Stimulated activated naive CD4-positive, alpha-beta T cell (primary cell): ENCODE results near the gene PNO1.
A peak's percentile ranks its signal among the peaks of the same experiment; 100 is the strongest.

ENCODE experiments used
- DNase-seq, 6 experiments: peaks; one replicate each; lab custom pipeline; 2025; lab: John Stamatoyannopoulos, UW

Gene PNO1

GRCh38 chr2:68195096-68195495 lies 37.4 kb downstream of the PNO1 start:
- no peak for DNase-seq

GRCh38 chr2:68196120-68196716 lies 38.5 kb downstream of the PNO1 start:
- peak in 5 of 6 experiments; percentile 5 to 64 (median 24) for DNase-seq

GRCh38 chr2:68200157-68200787 lies 42.6 kb downstream of the PNO1 start:
- DNase-seq: no peak

- DNase-seq: peak in 1 of 6 experiments; percentile 9
Measured at GRCh38 chr2:68203587-68203986, 45.9 kb downstream of the PNO1 start.

- DNase-seq: no peak
Measured at GRCh38 chr2:68206793-68207192, 49.1 kb downstream of the PNO1 start.

- DNase-seq: no peak
Measured at GRCh38 chr2:68214381-68214780, 56.7 kb downstream of the PNO1 start.

- no peak for DNase-seq
Measured at GRCh38 chr2:68216454-68217310, 59.0 kb downstream of the PNO1 start.

GRCh38 chr2:68217729-68218128 lies 60.0 kb downstream of the PNO1 start:
- DNase-seq: no peak

- no peak for DNase-seq
Measured at GRCh38 chr2:68218343-68218901, 60.7 kb downstream of the PNO1 start.

GRCh38 chr2:68222287-68222686 lies 64.6 kb downstream of the PNO1 start:
- DNase-seq: no peak

- DNase-seq: no peak
Measured at GRCh38 chr2:68223419-68223818, 65.7 kb downstream of the PNO1 start.

- peak in 2 of 6 experiments; percentile 17 to 18 for DNase-seq
Measured at GRCh38 chr2:68225119-68225632, 67.5 kb downstream of the PNO1 start.
